Gastrocnemius medialis (tissue), 4 donors: ENCODE results near the gene PSD4. TPM values are rescaled to one million over a fixed set of nuclear protein-coding genes. Genes with fewer than 3 reads are reported as not detected.
A peak's percentile ranks its signal among the peaks of the same experiment; 100 is the strongest.

Source experiments
- ATAC-seq, 2 donors: fragments of 150-250 bp; one replicate each; pipeline ENCODE4 v1.9.1; 2016
- DNase-seq, 2 donors: peaks; one replicate each; pipeline ENCODE4 v3.0.0-alpha.2; 2019
- H3K27ac ChIP-seq, 4 donors: fragments of 200-600 bp; sonication (generic); 1 replicate in 1 of 4; 2 replicates in 3 of 4; pipeline ENCODE4 v1.5.1; 2016 to 2018; ENCODE audit warnings: mild to moderate bottlenecking in 2 of 4, moderate library complexity in 1 of 4
- H3K27me3 ChIP-seq, 3 donors: fragments of 200-600 bp; sonication (generic) in 2 of 3; 1 replicate in 1 of 3; 2 replicates in 2 of 3; pipeline versions ENCODE4 v1.5.1 to v1.6.0; 2016 to 2019; ENCODE audit warnings: mild to moderate bottlenecking in 1 of 3, moderate library complexity in 1 of 3
- H3K36me3 ChIP-seq, 2 donors: fragments of 200-600 bp; sonication (generic) in 1 of 2; one replicate each; pipeline ENCODE4 v1.5.1; 2017 to 2018
- H3K4me1 ChIP-seq, 2 donors: fragments of 200-600 bp; sonication (generic) in 1 of 2; one replicate each; pipeline ENCODE4 v1.5.1; 2016 to 2017; ENCODE audit warnings: mild to moderate bottlenecking in 2 of 2
- H3K4me3 ChIP-seq, 4 donors: fragments of 200-600 bp; sonication (generic) in 3 of 4; 1 replicate in 1 of 4; 2 replicates in 3 of 4; pipeline ENCODE4 v1.5.1; 2016 to 2019; ENCODE audit warnings: mild to moderate bottlenecking in 2 of 4
- H3K9me3 ChIP-seq, 3 donors: fragments of 200-600 bp; sonication (generic) in 2 of 3; 1 replicate in 1 of 3; 2 replicates in 2 of 3; pipeline ENCODE4 v1.5.1; 2016 to 2019
- CTCF ChIP-seq, 5 experiments: fragments of 450-650 bp in 3 of 5; fragments of 200-600 bp in 2 of 5; sonication (generic) in 2 of 5; IDR thresholded peaks in 4 of 5; conservative IDR thresholded peaks in 1 of 5; 1 replicate in 4 of 5; 2 replicates in 1 of 5; pipeline ENCODE4 v1.5.1; 2016 to 2019; ENCODE audit warnings: antibody characterized with exemption in 5 of 5, mild to moderate bottlenecking in 3 of 5, moderate library complexity in 3 of 5
- POLR2A ChIP-seq, 2 donors: fragments of 450-650 bp; IDR thresholded peaks; one replicate each; pipeline ENCODE4 v1.6.1; 2017; ENCODE audit warnings: antibody characterized with exemption in 2 of 2, mild to moderate bottlenecking in 2 of 2, moderate library complexity in 2 of 2
- in situ Hi-C, 4 donors: fragments of 200-750 bp; cut with MboI; loops; one replicate each; pipeline versions ENCODE4 v1.15.0 to v1.8.0; 2017; ENCODE audit warnings: low sequenced_read_pairs in 4 of 4
- intact Hi-C: fragments of 100-400 bp; cut with DNase I; formaldehyde crosslinking; loops from one replicate; pipeline ENCODE4 v1.15.1; 2023; ENCODE audit warnings: low total_unique reads
- total RNA-seq, 4 donors: library from RNA; depleted of rRNA; stranded (reverse); fragments of >200 nt; gene quantifications; one replicate each; pipeline versions ENCODE4 v1.1.0 to v1.2.3, GENCODE V29; 2016

The PSD4 gene
- total RNA-seq, 4 donors from 2014 or later, result 0.32 to 1.3 (median 1.2) TPM

DNA sequence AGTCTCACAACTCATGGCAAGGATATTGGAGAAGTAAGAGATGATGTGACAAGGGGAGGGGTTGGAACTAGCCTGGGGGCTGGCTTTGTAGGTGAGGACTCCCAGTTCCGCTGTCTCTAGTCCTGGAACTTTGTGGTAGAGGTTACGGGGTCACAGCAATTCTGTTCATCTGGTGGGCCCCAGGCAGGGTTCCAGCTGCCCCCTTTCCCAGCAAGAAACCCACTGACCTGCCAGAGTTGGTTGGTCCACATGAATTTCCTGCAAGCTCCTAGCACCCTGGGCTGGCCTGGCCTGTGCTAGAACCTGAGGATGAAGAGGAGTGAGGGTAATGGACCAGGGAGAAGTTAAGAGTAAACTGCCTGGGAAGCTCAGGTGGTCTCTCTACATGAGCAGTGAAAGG is 41.3 kb downstream of the PSD4 start:
- Histone ChIP-seq H3K27me3 (no peaks in the 10 kb centered on the region), H3K27ac (no peak overlapping the region), H3K9me3 (no peaks in the 10 kb centered on the region), H3K4me3 (no peak overlapping the region), H3K4me1 (peaks cover 5 to 6% of the 10 kb centered on the region in 2 donors), H3K36me3 (no peaks in the 10 kb centered on the region)
- DNase-seq (no peak), ATAC-seq (no peak)
- intact Hi-C loops, result no loop called here
- TF ChIP-seq POLR2A (IDR thresholded peaks at IDR 0.05) (no peak), CTCF (IDR thresholded peaks at IDR 0.05 in 4 of 5, conservative IDR thresholded peaks at IDR 0.05 in 1 of 5) (no peak)
- in situ Hi-C loops, result no loop called here

GRCh38 chr2:113216321-113216720 is 42.5 kb downstream of the PSD4 start:
- Histone ChIP-seq H3K4me1 (peaks cover 5 to 6% of the 10 kb centered on the region in 2 donors), H3K27me3 (no peaks in the 10 kb centered on the region), H3K9me3 (no peaks in the 10 kb centered on the region), H3K36me3 (no peaks in the 10 kb centered on the region), H3K4me3 (no peak overlapping the region), H3K27ac (peak overlapping the region in 2 of 4 donors; percentile 40 to 56)
- no peak for ATAC-seq
- intact Hi-C loops, result no loop called here
- no peak for DNase-seq
- TF ChIP-seq POLR2A (IDR thresholded peaks at IDR 0.05), result no peak
- no peak for TF ChIP-seq CTCF (IDR thresholded peaks at IDR 0.05 in 4 of 5, conservative IDR thresholded peaks at IDR 0.05 in 1 of 5)
- in situ Hi-C loops, result no loop called here

- H3K27me3 ChIP-seq, result no peaks in the 10 kb centered on the region
- no peak overlapping the region for H3K4me3 ChIP-seq
- in situ Hi-C loops, result no loop called here
- peaks cover 3 to 5% of the 10 kb centered on the region in 2 donors for H3K4me1 ChIP-seq
- TF ChIP-seq CTCF (IDR thresholded peaks at IDR 0.05 in 4 of 5, conservative IDR thresholded peaks at IDR 0.05 in 1 of 5), result no peak
- no peak for TF ChIP-seq POLR2A (IDR thresholded peaks at IDR 0.05)
- H3K9me3 ChIP-seq, result no peaks in the 10 kb centered on the region
- DNase-seq (no peak), ATAC-seq (peak in 1 of 2 donors; percentile 34)
- peak overlapping the region; percentile 34 to 65 (median 56) for H3K27ac ChIP-seq
- no peaks in the 10 kb centered on the region for H3K36me3 ChIP-seq
- intact Hi-C loops, result no loop called here
These were observed 43.2 kb downstream of the PSD4 start for GRCh38 chr2:113216891-113217454.

DNA sequence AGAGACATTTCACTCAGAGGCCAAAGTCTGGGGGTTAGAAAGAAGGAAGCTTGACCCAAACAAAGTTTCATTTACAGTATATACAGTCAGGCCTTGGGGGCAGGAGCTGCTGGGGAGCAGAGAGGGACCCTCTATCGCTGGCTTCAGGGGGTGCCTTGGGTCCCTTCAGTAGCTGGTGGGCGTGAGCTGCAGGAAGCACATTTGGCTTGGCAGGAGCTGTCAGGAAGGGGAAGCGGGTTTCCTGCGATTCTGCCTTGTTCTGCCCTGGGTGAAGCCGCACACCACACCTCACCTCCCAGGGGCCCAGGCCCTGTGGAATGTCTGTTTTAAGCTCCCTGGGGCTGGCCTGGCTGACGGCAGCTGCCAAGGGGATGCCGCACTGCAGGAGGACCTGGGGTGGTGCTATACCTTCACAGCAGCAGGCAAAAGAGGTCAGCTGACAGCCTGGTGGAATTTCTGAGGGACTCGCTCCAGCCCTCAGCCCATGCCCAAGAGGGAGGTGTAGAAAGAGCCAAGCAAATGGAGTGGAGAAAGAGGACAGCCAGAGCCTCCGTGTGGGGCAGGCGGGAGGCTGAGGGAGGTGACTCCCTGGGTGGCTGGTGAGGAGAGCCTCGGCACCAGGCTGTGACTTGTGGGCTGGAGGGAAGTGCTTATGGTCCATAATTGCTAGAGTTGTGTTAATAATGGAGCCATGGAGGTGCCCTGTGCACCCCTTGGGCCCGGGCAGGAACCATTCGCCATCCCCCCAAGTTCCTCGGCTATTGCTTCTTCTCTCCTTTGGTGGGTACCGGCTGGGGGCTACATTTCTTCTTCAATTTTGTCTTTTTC is 43.9 kb downstream of the PSD4 start:
- no peaks in the 10 kb centered on the region for H3K9me3 ChIP-seq
- H3K36me3 ChIP-seq, result no peaks in the 10 kb centered on the region
- H3K27ac ChIP-seq, result peak overlapping the region; percentile 48 to 65 (median 56)
- no peaks in the 10 kb centered on the region for H3K27me3 ChIP-seq
- DNase-seq (no peak), ATAC-seq (peak in 1 of 2 donors; percentile 20)
- no peak overlapping the region for H3K4me3 ChIP-seq
- no peak for TF ChIP-seq CTCF (IDR thresholded peaks at IDR 0.05 in 4 of 5, conservative IDR thresholded peaks at IDR 0.05 in 1 of 5)
- TF ChIP-seq POLR2A (IDR thresholded peaks at IDR 0.05), result no peak
- intact Hi-C loops (no loop called here), in situ Hi-C loops (no loop called here)
- H3K4me1 ChIP-seq, result peaks cover 0 to 3% of the 10 kb centered on the region in 2 donors
